Stimulated activated CD4-positive, alpha-beta T cell treated with anti-CD3 and anti-CD28 coated beads, Interleukin-1b, Interleukin-23, amount 100 ng/mL, for 4 hours (primary cell): Measurements from ENCODE around the gene SFMBT1.

ENCODE experiments used
- DNase-seq, 2 donors: peaks; one replicate each; pipeline ENCODE4 v3.0.0-alpha.2; 2020; ENCODE audit warnings: low read depth in 2 of 2

The SFMBT1 gene

GRCh38 chr3:52886049-52886730 lies 159.7 kb downstream of the SFMBT1 start:
- DNase-seq = no peak

GRCh38 chr3:52882377-52882776 lies 163.5 kb downstream of the SFMBT1 start:
- DNase-seq = no peak

GRCh38 chr3:52881871-52882270 lies 164.0 kb downstream of the SFMBT1 start:
- DNase-seq = no peak

DNA sequence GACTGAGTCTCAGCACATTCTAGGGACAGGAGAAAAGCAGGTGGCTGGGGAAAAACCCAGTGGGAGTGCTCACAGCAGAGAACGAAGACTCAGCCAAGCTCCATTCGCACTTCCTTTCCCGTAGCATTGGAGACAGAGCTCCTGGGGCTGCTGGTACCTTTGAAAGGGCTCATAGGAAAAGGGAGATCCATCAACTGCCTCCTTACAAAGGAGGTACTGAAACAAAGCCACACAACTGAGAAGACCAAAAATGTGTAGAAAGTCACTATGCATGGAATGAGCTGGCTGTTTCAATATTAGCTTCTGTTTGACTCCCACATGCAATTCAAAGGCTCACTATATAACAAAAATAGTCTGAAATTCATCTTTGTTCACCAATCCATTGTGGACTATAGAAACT lies 165.4 kb downstream of the SFMBT1 start:
- DNase-seq = no peak

- no peak for DNase-seq
These were observed 165.8 kb downstream of the SFMBT1 start for GRCh38 chr3:52880047-52880446.

- DNase-seq = no peak
These were observed 166.3 kb downstream of the SFMBT1 start for GRCh38 chr3:52879581-52879980.

- DNase-seq = no peak
These were observed 166.8 kb downstream of the SFMBT1 start for GRCh38 chr3:52879090-52879489.

- no peak for DNase-seq
These were observed 168.8 kb downstream of the SFMBT1 start for GRCh38 chr3:52877085-52877484.

DNA sequence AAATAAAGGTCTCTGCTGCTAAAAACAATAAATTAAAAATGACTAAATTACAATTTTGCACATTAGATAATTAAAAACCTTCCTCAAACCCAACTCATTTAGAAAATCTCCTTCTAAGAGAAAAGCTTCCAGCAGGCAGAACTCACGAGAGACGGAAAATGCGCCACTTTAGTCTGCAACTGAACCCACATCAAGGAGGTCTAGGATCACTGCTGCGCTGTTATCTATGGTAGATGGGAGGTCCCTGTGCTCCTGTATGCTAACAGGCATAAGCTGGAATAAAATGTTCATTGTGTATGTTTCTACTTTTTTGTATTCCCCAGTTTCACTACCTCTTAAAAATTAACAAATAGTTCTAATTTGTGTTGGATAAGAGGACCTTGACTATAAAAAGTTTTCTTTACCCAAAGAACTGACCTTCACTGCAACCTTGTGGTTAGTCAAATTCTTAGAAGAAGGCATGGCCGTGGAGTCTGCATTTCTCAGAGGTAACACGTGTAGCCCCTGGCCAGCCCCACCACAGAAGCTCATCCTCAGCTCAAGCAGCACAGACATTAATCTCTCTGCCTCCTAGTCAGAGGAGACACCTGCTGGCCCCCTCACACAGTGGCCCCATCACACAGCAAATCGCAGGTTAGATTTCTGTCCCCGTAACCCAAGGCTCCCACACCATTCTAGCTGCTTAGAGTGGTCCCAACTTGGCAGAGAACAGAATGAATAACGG lies 170.8 kb downstream of the SFMBT1 start:
- DNase-seq = no peak

GRCh38 chr3:52874160-52874701 lies 171.6 kb downstream of the SFMBT1 start:
- DNase-seq = no peak

DNA sequence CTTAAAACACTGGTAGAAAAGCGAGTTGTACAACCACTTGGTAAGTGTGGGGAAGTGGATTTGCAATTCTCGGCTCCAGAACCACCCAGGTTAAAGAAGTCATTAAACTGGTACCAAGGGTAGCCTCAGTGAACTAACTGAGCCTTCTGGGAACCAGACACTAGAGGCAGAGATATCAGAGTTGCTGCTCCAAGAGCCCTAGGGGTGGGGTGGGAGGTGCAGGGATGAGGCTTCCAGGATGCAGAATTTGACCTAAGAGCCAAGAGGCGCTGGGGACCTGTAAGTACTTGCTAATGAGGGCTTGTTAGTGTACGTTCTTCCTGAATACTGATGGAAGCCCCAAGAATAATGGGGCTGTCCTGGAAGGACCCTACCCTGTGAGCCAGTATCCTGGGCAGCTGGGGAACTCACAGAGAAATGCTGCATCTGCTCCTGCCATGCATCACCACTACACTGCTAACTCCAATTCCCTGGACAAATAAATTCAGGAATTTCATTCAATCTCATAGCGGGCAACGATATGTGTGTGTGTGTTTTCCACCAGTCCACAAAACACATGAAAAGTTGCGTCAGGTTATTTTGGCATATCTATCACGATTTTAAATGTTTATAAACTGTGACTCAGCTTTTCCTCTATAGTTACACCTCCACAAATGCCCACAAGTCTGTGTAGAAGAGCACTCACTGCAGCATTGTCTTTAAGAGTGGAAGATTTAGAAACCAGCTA lies 172.3 kb downstream of the SFMBT1 start:
- no peak for DNase-seq

DNA sequence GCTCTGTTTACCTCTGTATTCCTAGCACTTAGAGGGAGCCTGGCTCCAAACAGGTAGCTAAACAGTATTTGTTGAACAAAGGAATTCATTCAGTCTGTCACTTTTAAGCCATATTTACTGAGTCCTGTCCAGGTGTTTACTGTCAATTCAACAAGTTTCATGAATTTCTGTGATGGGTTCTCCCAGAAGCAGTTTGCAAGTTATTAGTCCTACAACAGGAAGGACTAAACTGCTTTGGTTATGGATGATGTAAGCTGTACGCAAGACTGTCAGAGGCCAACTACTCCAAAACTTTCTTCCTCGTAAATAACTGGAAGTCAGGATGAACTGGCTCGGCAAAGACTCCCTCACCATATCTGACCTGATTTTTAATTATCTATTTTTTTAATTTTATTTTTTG lies 173.6 kb downstream of the SFMBT1 start:
- no peak for DNase-seq

GRCh38 chr3:52871761-52872160 lies 174.1 kb downstream of the SFMBT1 start:
- DNase-seq = no peak

GRCh38 chr3:52870471-52870870 lies 175.4 kb downstream of the SFMBT1 start:
- DNase-seq = no peak

GRCh38 chr3:52866427-52866826 lies 179.4 kb downstream of the SFMBT1 start:
- DNase-seq = no peak

GRCh38 chr3:52865994-52866393 lies 179.9 kb downstream of the SFMBT1 start:
- DNase-seq = no peak

DNA sequence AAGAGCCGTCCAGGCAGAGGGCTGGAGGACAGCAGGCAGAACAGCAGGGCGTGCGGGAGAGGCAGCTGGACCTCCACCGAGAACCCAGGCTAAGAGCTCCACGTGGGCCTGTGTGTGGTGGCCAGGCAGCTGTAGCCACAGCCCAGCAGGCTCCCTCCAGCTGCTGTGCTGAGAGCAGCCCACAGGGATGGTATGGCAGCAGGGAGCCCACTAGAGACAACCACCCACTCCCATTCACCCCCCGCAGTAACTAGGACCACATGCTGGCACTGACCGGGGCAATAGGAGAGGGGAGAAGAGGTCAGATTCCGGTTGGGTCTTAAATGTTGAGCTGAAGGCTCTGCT lies 185.5 kb downstream of the SFMBT1 start:
- no peak for DNase-seq

- no peak for DNase-seq
These were observed 186.0 kb downstream of the SFMBT1 start for GRCh38 chr3:52859686-52860423.

DNA sequence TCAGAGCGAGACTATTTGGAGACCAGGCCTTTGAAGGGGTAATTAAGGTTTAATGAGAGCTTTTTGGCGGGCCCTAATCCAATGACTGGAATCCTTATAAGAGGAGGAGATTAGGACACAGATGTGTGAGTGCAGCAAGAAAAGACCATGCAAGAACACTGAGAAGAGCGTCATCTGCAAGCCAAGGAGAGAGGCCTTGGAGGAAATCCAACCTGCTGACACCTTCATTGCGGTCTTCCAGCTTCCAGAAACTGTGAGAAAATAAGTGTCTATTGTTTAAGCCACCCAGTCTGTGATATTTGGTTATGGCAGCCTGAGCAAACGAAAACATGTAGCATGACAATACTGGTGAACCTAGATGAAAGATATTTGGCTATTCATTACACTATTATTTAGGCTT lies 188.0 kb downstream of the SFMBT1 start:
- no peak for DNase-seq

DNA sequence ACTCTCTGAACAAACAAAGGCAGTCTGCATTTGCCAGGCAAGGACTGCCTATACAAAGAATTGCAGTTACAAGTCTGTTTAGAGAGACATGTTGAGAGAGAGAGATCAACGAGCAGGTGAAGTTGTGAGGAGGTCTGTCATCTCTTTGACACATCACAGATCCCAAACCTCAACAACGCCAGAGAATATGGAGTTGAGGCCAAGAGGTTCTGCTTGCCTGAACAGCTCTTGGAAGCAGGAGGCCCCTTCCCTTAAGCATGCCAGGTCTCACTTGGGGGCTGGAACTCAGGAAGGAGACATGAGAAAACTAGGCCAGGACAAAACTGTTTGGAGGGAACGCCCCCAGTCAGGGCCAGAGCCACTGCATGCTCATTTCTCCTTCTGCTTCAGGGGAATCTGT lies 188.7 kb downstream of the SFMBT1 start:
- DNase-seq = no peak

DNA sequence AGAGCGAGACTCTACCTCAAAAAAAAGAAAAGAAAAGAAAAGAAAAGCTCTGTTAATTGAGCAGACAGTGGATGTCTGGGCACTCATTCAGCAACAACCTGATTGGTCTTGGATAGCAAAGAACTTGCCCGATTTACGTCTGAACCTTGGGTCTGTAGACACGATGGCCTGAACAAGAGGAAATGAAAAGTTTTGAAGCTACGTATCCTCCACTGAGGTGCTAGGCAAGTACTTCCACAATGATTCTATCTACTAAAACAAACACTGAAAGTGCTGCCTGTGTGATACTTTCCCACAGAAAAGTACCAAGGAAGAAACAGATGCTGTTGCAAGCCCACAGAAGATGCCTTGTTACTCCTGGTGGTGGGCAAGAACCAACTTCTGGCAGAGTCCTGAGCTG lies 189.2 kb downstream of the SFMBT1 start:
- no peak for DNase-seq

DNA sequence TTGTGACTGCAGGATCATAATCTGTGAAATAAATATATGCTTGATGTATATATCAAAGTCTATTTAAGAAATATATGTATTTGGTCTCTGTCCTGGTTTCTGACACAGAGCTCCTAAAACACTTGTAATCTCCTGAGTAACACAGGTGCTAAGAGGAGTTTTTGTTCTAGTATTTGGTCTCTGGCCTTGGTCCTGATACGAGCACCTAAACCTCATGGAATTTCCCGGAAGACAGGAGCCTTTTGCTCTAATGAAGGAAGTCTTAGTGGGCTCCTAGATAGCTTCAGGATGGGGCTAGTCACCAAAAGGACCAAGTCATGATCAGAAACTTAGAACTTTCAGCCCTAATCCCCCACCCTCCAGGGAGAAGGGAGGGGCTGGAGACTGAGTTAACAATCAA lies 191.9 kb downstream of the SFMBT1 start:
- no peak for DNase-seq
